DOHH2 (cell line): Measurements from ENCODE around the gene LRRC10.

Experiments
- H3F3A ChIP-seq: fragments of 200-600 bp; sonication (generic), shearing (Covaris generic); 2 replicates; pipeline ENCODE4 v1.6.0; 2016; ENCODE audit warnings: antibody characterized with exemption, mild to moderate bottlenecking; ENCODE audit not compliant: control insufficient read depth, insufficient read depth
- H3K27ac ChIP-seq: fragments of 200-600 bp; sonication (generic); 2 replicates; pipeline ENCODE4 v1.5.1; 2014; ENCODE audit warnings: low read depth, mild to moderate bottlenecking, low read length, moderate library complexity
- H3K27me3 ChIP-seq: fragments of 200-600 bp; sonication (generic); 2 replicates; pipeline ENCODE4 v1.6.1; 2014; ENCODE audit warnings: mild to moderate bottlenecking, low read length, mixed read lengths; ENCODE audit not compliant: control insufficient read depth
- H3K36me3 ChIP-seq: fragments of 200-600 bp; sonication (generic); 2 replicates; pipeline ENCODE4 v1.6.1; 2014; ENCODE audit warnings: mild to moderate bottlenecking, low read length, moderate library complexity, mixed read lengths; ENCODE audit not compliant: control insufficient read depth
- H3K4me1 ChIP-seq: fragments of 200-600 bp; sonication (generic); 2 replicates; pipeline ENCODE4 v1.6.1; 2014; ENCODE audit warnings: mild to moderate bottlenecking, low read length, mixed read lengths; ENCODE audit not compliant: control insufficient read depth
- H3K4me2 ChIP-seq: fragments of 200-600 bp; sonication (generic); 2 replicates; pipeline ENCODE4 v1.6.0; 2014; ENCODE audit warnings: mild to moderate bottlenecking, low read length, moderate library complexity
- H3K4me3 ChIP-seq: fragments of 200-600 bp; sonication (generic); 2 replicates; pipeline ENCODE4 v1.5.1; 2014; ENCODE audit warnings: mild to moderate bottlenecking, low read length, mixed read lengths
- H3K79me2 ChIP-seq: fragments of 200-600 bp; sonication (generic); 2 replicates; pipeline ENCODE4 v1.6.1; 2014; ENCODE audit warnings: mild to moderate bottlenecking, low read length, mixed read lengths; ENCODE audit not compliant: control insufficient read depth
- H3K9me2 ChIP-seq: fragments of 200-600 bp; sonication (generic); replicated peaks from 2 replicates; pipeline ENCODE4 v1.6.1; 2014; ENCODE audit warnings: mild to moderate bottlenecking, low read length, mixed read lengths; ENCODE audit not compliant: control insufficient read depth
- H3K9me3 ChIP-seq: fragments of 200-600 bp; sonication (generic); 2 replicates; pipeline ENCODE4 v1.6.1; 2014; ENCODE audit warnings: antibody characterized with exemption, low read length, mixed read lengths; ENCODE audit not compliant: control insufficient read depth, insufficient read depth
- H4K20me1 ChIP-seq: fragments of 200-600 bp; sonication (generic); 2 replicates; pipeline ENCODE4 v1.6.0; 2014; ENCODE audit warnings: low read depth, mild to moderate bottlenecking, antibody characterized with exemption, low read length, moderate library complexity; ENCODE audit not compliant: control insufficient read depth, insufficient read depth
- EZH2phosphoT487 ChIP-seq: fragments of 200-600 bp; sonication (generic); IDR thresholded peaks from 2 replicates; pipeline ENCODE4 v1.6.1; 2017; ENCODE audit warnings: borderline replicate concordance, mild to moderate bottlenecking, antibody characterized with exemption, low read length, moderate library complexity, mixed read lengths
- TF ChIP-seq, protein P1 (sequence below): fragments of 200-600 bp; sonication (generic); IDR thresholded peaks from one replicate; pipeline ENCODE4 v1.5.1; 2014; ENCODE audit warnings: antibody characterized with exemption, mild to moderate bottlenecking, low read depth, low read length; ENCODE audit not compliant: poor library complexity, severe bottlenecking

Gene LRRC10

DNA sequence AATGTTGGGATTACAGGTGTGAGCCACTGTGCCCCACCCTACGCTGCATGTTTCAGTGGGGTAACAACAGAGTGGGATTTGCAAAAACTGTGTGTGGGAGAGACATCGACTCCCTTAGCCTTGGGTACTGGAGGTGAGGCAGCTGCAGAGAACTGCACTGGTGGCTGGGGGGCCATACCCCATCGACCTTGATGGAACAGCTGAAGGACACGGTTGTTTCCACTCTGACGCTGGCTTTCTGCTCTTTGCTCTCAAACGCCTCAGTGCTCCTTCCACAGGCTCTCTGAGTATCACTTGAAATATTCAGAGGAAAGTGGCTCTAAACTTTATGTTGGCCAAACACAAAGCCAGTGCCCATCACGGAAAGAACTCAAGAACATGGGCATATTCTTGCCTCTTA is 30.8 kb upstream of the LRRC10 start:
- H3K36me3 ChIP-seq = no peaks in the 10 kb centered on the region
- H3K27me3 ChIP-seq = no peaks in the 10 kb centered on the region
- H4K20me1 ChIP-seq = no peaks in the 10 kb centered on the region
- no peaks in the 10 kb centered on the region for H3K9me3 ChIP-seq
- H3K79me2 ChIP-seq = no peaks in the 10 kb centered on the region
- H3F3A ChIP-seq = no peaks in the 10 kb centered on the region
- H3K4me3 ChIP-seq = no peak overlapping the region
- TF ChIP-seq, protein P1, sequence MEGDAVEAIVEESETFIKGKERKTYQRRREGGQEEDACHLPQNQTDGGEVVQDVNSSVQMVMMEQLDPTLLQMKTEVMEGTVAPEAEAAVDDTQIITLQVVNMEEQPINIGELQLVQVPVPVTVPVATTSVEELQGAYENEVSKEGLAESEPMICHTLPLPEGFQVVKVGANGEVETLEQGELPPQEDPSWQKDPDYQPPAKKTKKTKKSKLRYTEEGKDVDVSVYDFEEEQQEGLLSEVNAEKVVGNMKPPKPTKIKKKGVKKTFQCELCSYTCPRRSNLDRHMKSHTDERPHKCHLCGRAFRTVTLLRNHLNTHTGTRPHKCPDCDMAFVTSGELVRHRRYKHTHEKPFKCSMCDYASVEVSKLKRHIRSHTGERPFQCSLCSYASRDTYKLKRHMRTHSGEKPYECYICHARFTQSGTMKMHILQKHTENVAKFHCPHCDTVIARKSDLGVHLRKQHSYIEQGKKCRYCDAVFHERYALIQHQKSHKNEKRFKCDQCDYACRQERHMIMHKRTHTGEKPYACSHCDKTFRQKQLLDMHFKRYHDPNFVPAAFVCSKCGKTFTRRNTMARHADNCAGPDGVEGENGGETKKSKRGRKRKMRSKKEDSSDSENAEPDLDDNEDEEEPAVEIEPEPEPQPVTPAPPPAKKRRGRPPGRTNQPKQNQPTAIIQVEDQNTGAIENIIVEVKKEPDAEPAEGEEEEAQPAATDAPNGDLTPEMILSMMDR = no peak
- H3K4me1 ChIP-seq = no peaks in the 10 kb centered on the region
- no peak overlapping the region for H3K27ac ChIP-seq
- H3K9me2 ChIP-seq = no peaks in the 10 kb centered on the region
- H3K4me2 ChIP-seq = no peak overlapping the region

DNA sequence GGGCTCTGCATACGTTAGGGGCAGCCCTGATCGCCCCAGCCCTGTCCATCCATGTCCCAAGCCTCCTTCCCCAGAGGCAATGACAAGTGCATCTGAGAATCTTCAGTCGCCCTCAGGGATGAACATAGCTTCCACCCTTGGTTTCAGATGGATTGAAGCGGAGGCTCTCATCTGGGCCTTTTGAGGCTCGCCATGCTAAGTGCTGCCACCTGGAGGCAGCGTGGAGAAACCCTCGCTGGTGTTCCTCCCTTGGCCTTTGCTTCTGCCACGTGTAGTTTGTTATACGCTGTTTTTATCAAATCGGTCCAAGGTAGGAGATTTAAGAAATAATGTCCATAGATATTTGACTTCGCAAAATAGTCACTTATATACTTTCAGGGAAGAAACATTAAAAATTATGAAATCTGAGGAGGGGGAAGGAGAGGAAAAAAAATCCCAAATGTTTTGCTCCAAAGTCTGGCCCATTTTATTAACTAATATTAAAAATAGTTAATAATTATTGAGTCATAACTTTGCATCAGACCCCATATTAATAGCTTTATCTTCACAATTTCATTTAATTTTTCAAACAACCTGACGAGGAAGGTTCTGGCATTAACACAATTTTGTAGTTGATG is 28.8 kb upstream of the LRRC10 start:
- no peaks in the 10 kb centered on the region for H3K36me3 ChIP-seq
- TF ChIP-seq EZH2phosphoT487 = no peak
- TF ChIP-seq, protein P1 = peak; percentile 93
- no peaks in the 10 kb centered on the region for H3K79me2 ChIP-seq
- no peak overlapping the region for H3K27ac ChIP-seq
- no peaks in the 10 kb centered on the region for H3K4me1 ChIP-seq
- no peaks in the 10 kb centered on the region for H4K20me1 ChIP-seq
- H3K9me2 ChIP-seq = no peaks in the 10 kb centered on the region
- no peaks in the 10 kb centered on the region for H3K9me3 ChIP-seq
- H3K4me2 ChIP-seq = no peak overlapping the region
- H3K4me3 ChIP-seq = no peak overlapping the region
- H3F3A ChIP-seq = no peaks in the 10 kb centered on the region
- no peaks in the 10 kb centered on the region for H3K27me3 ChIP-seq

DNA sequence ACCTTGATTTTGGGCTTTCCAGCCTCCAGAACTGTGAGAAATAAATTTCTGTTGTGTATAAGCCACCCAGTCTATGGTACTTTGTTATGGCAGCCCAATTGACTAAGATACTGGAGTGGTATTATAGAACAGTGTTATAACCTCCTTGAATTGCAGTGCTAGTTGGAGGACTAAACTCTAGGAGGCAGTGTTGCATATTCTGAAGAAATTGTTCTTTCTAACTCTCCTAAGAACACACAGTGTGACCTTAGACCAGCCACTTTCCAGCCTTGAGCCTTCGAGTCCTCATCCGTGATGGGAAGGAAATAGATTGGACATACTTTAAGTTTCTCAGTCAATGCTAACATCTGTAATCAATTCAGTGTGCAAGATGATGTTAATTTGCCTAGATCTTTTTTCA is 22.4 kb upstream of the LRRC10 start:
- Histone ChIP-seq H3K36me3 (no peaks in the 10 kb centered on the region), H3K4me3 (no peak overlapping the region), H3K4me1 (no peaks in the 10 kb centered on the region), H3K9me2 (no peaks in the 10 kb centered on the region), H3K27me3 (no peaks in the 10 kb centered on the region), H3F3A (no peaks in the 10 kb centered on the region), H4K20me1 (no peaks in the 10 kb centered on the region), H3K4me2 (no peak overlapping the region), H3K27ac (no peak overlapping the region), H3K79me2 (no peaks in the 10 kb centered on the region), H3K9me3 (no peaks in the 10 kb centered on the region)
- TF ChIP-seq EZH2phosphoT487 = no peak
- TF ChIP-seq, protein P1 = peak; percentile 43

DNA sequence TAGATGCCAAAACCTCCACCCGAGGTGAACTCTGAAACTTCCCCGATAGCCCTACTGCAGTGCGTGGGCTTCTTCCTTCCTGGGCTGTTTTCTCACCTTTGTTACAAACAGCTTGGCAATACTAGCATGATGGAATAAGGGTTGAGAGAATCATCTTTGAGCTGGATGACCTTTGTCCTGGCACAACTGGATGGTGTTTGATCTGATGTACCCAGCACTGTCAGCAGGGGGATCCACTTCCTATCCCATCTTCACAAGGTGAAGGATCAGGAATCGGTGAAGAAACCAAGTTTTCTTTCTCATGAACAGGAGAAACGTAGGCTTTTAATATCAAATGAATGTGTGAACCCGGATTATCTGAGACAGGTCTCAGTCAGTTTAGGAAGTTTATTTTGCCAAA is 19.5 kb upstream of the LRRC10 start:
- no peak for TF ChIP-seq EZH2phosphoT487
- TF ChIP-seq, protein P1 = no peak
- no peaks in the 10 kb centered on the region for H3K9me2 ChIP-seq
- H3K27me3 ChIP-seq = no peaks in the 10 kb centered on the region
- H3K4me3 ChIP-seq = no peak overlapping the region
- no peaks in the 10 kb centered on the region for H3K79me2 ChIP-seq
- H3K4me2 ChIP-seq = no peak overlapping the region
- H3K36me3 ChIP-seq = no peaks in the 10 kb centered on the region
- no peaks in the 10 kb centered on the region for H4K20me1 ChIP-seq
- no peaks in the 10 kb centered on the region for H3K4me1 ChIP-seq
- no peaks in the 10 kb centered on the region for H3K9me3 ChIP-seq
- H3F3A ChIP-seq = no peaks in the 10 kb centered on the region
- no peak overlapping the region for H3K27ac ChIP-seq
